Fibroblast of skin of left biceps (primary cell): ENCODE measurements around the gene SKI.
A peak's percentile ranks its signal among the peaks of the same experiment; 100 is the strongest.

Experiments used
- DNase-seq, 2 experiments: peaks; one replicate each; pipeline ENCODE4 v3.0.0-alpha.2; 2013; ENCODE audit warnings: low read depth in 2 of 2

Gene SKI

GRCh38 chr1:2228157-2228594 lies at the start of gene SKI:
Gene SKI, plus strand, starts transcription at chr1:2228319. Its CDS starts 448 bp downstream, at chr1:2228767.
- DNase-seq = no peak

- DNase-seq = no peak
These were observed 49.2 kb upstream of the SKI start for GRCh38 chr1:2178875-2179274.

- DNase-seq = no peak
These were observed 48.7 kb upstream of the SKI start for GRCh38 chr1:2179283-2180013.

- DNase-seq = no peak
These were observed 47.5 kb upstream of the SKI start for GRCh38 chr1:2180297-2181245.

- no peak for DNase-seq
These were observed 46.8 kb upstream of the SKI start for GRCh38 chr1:2181271-2181670.

- DNase-seq = no peak
These were observed 46.4 kb upstream of the SKI start for GRCh38 chr1:2181752-2182151.

- DNase-seq = no peak
These were observed 45.7 kb upstream of the SKI start for GRCh38 chr1:2182376-2182775.

- DNase-seq = no peak
These were observed 44.2 kb upstream of the SKI start for GRCh38 chr1:2183937-2184334.

- DNase-seq = no peak
These were observed 43.6 kb upstream of the SKI start for GRCh38 chr1:2184531-2184930.

- DNase-seq = no peak
These were observed 43.2 kb upstream of the SKI start for GRCh38 chr1:2184934-2185333.

GRCh38 chr1:2185880-2186855 lies 42.0 kb upstream of the SKI start:
- no peak for DNase-seq

GRCh38 chr1:2186901-2187300 lies 41.2 kb upstream of the SKI start:
- no peak for DNase-seq

GRCh38 chr1:2187619-2188018 lies 40.5 kb upstream of the SKI start:
- no peak for DNase-seq

- DNase-seq = no peak
These were observed 39.8 kb upstream of the SKI start for GRCh38 chr1:2188336-2188735.

GRCh38 chr1:2189459-2190425 lies 38.4 kb upstream of the SKI start:
- peak; percentile 73 to 79 for DNase-seq

- no peak for DNase-seq
These were observed 37.6 kb upstream of the SKI start for GRCh38 chr1:2190491-2190976.

GRCh38 chr1:2192031-2192995 lies 35.8 kb upstream of the SKI start:
- DNase-seq = no peak

- DNase-seq = no peak
These were observed 34.4 kb upstream of the SKI start for GRCh38 chr1:2193514-2194281.
